Astrocyte (in vitro differentiated cells and primary cell): ENCODE data around the gene FZR1. TPM values are rescaled to one million over a fixed set of nuclear protein-coding genes. Genes with fewer than 3 reads are reported as not detected.
A peak's percentile ranks its signal among the peaks of the same experiment; 100 is the strongest.

Source experiments
- DNase-seq: peaks from one replicate; pipeline ENCODE4 v3.0.0-alpha.2; 2010; ENCODE audit warnings: low read depth
- FAIRE-seq: peaks from 2 replicates; lab custom pipeline; 2011; peaks lifted over from hg19 to GRCh38; lab: Jason Lieb, UNC
- H2AFZ ChIP-seq: 2 replicates; pipeline ENCODE4 v1.6.0; 2012; ENCODE audit warnings: low read depth, low read length, inconsistent platforms
- H3K27ac ChIP-seq: 2 replicates; pipeline ENCODE4 v1.5.1; 2011; ENCODE audit warnings: low read depth, low read length, inconsistent platforms
- H3K27me3 ChIP-seq: 2 replicates; pipeline ENCODE4 v1.6.0; 2011; ENCODE audit warnings: low read length, inconsistent platforms; ENCODE audit not compliant: insufficient read depth
- H3K36me3 ChIP-seq: 2 replicates; pipeline ENCODE4 v1.5.1; 2011; ENCODE audit warnings: low read length, inconsistent platforms; ENCODE audit not compliant: insufficient read depth
- H3K4me1 ChIP-seq: 2 replicates; pipeline ENCODE4 v1.5.1; 2011; ENCODE audit warnings: low read length, inconsistent platforms; ENCODE audit not compliant: insufficient read depth
- H3K4me2 ChIP-seq: 2 replicates; pipeline ENCODE4 v1.6.0; 2012; ENCODE audit warnings: low read length, inconsistent platforms
- H3K4me3 ChIP-seq: 2 replicates; pipeline ENCODE4 v1.5.1; 2011; ENCODE audit warnings: low read depth, mild to moderate bottlenecking, low read length, inconsistent platforms; ENCODE audit not compliant: insufficient read depth
- H3K79me2 ChIP-seq: 2 replicates; pipeline ENCODE4 v1.6.0; 2012; ENCODE audit warnings: mild to moderate bottlenecking, low read length, inconsistent platforms; ENCODE audit not compliant: insufficient read depth
- H3K9ac ChIP-seq: 2 replicates; pipeline ENCODE4 v1.6.0; 2012; ENCODE audit warnings: mild to moderate bottlenecking, low read length, inconsistent platforms
- H3K9me3 ChIP-seq: 2 replicates; pipeline ENCODE4 v1.5.1; 2012; ENCODE audit warnings: low read depth, mild to moderate bottlenecking, low read length, inconsistent platforms; ENCODE audit not compliant: insufficient read depth
- H4K20me1 ChIP-seq: 2 replicates; pipeline ENCODE4 v1.6.0; 2012; ENCODE audit warnings: low read length, inconsistent platforms; ENCODE audit not compliant: insufficient read depth
- H3K27ac Mint-ChIP-seq: one replicate; pipeline ENCODE4 v1.8.0; 2021; ENCODE audit warnings: mild to moderate bottlenecking, mixed read lengths; ENCODE audit not compliant: unreplicated experiment
- H3K27me3 Mint-ChIP-seq: one replicate; pipeline ENCODE4 v1.8.0; 2021; ENCODE audit warnings: low read depth, mixed read lengths; ENCODE audit not compliant: unreplicated experiment
- H3K36me3 Mint-ChIP-seq: one replicate; pipeline ENCODE4 v1.8.0; 2021; ENCODE audit warnings: low read depth, mixed read lengths; ENCODE audit not compliant: unreplicated experiment
- H3K4me1 Mint-ChIP-seq: one replicate; pipeline ENCODE4 v1.8.0; 2021; ENCODE audit warnings: low read depth, mixed read lengths; ENCODE audit not compliant: unreplicated experiment
- H3K4me3 Mint-ChIP-seq: one replicate; pipeline ENCODE4 v1.8.0; 2021; ENCODE audit warnings: mild to moderate bottlenecking, moderate library complexity, mixed read lengths; ENCODE audit not compliant: unreplicated experiment
- H3K9me3 Mint-ChIP-seq: one replicate; pipeline ENCODE4 v1.8.0; 2021; ENCODE audit warnings: mild to moderate bottlenecking, mixed read lengths; ENCODE audit not compliant: unreplicated experiment
- CTCF ChIP-seq: IDR thresholded peaks from 2 replicates; pipeline ENCODE4 v1.5.1; 2011; ENCODE audit warnings: low read depth, mild to moderate bottlenecking, inconsistent platforms, low read length, moderate library complexity; ENCODE audit not compliant: insufficient read depth
- EZH2 ChIP-seq: IDR thresholded peaks from 2 replicates; pipeline ENCODE4 v1.6.1; 2012; ENCODE audit warnings: mild to moderate bottlenecking, low read length, inconsistent platforms; ENCODE audit not compliant: insufficient read depth
- total RNA-seq: library from RNA; stranded (reverse); gene quantifications from 2 replicates; pipeline ENCODE4 v1.2.1, GENCODE V29; 2021

FZR1 gene
- total RNA-seq, 1 donor from 2014 or later = 51.8 TPM

- peaks cover 5% of the 10 kb centered on the region for H3K4me1 ChIP-seq
- peak overlapping the region; percentile 87 for H3K27ac Mint-ChIP-seq
Measured at GRCh38 chr19:3499738-3500428, 6.2 kb upstream of the FZR1 start.

GRCh38 chr19:3500429-3501101 is 5.5 kb upstream of the FZR1 start, which contains the start of gene DOHH:
TSS of gene DOHH (minus strand) at chr19:3500674. CDS start at chr19:3496814, 3,860 bp downstream.
- Mint-ChIP-seq H3K4me1 (peaks cover 12% of the 10 kb centered on the region), H3K4me3 (peak within 1 kb of the TSS; percentile 94), H3K27me3 (no peaks in the 10 kb centered on the region), H3K27ac (peak within 1 kb of the TSS; percentile 97), H3K36me3 (peaks cover 4% of the 10 kb centered on the region), H3K9me3 (peaks cover 2% of the 10 kb centered on the region)
- Histone ChIP-seq H3K9me3 (no peaks in the 10 kb centered on the region), H3K79me2 (peaks cover 38% of the 10 kb centered on the region), H3K27me3 (no peaks in the 10 kb centered on the region), H3K27ac (peak within 1 kb of the TSS; percentile 98), H3K4me3 (peak within 1 kb of the TSS; percentile 94), H3K4me1 (peaks cover 8% of the 10 kb centered on the region), H3K9ac (peak within 1 kb of the TSS; percentile 98), H3K4me2 (peak within 1 kb of the TSS; percentile 97), H3K36me3 (no peaks in the 10 kb centered on the region), H4K20me1 (peaks cover 3% of the 10 kb centered on the region), H2AFZ (peak within 1 kb of the TSS; percentile 100)
- TF ChIP-seq EZH2 (no peak), CTCF (no peak)
- DNase-seq (peak; percentile 89), FAIRE-seq (peak; percentile 73)

More at GRCh38 chr19:3499738-3500428, 6.2 kb upstream of the FZR1 start:
- Histone ChIP-seq H3K36me3 (no peaks in the 10 kb centered on the region), H3K9me3 (no peaks in the 10 kb centered on the region), H3K27ac (peak overlapping the region; percentile 98), H3K27me3 (no peaks in the 10 kb centered on the region), H3K9ac (peak overlapping the region; percentile 98), H4K20me1 (peaks cover 3% of the 10 kb centered on the region), H3K4me3 (peak overlapping the region; percentile 94), H3K79me2 (peaks cover 38% of the 10 kb centered on the region), H3K4me2 (peak overlapping the region; percentile 97), H2AFZ (peak overlapping the region; percentile 100)
- H3K4me1 Mint-ChIP-seq = peaks cover 12% of the 10 kb centered on the region
- H3K36me3 Mint-ChIP-seq = peaks cover 4% of the 10 kb centered on the region
- H3K27me3 Mint-ChIP-seq = no peaks in the 10 kb centered on the region
- H3K4me3 Mint-ChIP-seq = peak overlapping the region; percentile 94
- TF ChIP-seq CTCF = no peak
- TF ChIP-seq EZH2 = no peak
- FAIRE-seq = no peak
- H3K9me3 Mint-ChIP-seq = peaks cover 2% of the 10 kb centered on the region
- DNase-seq = no peak
